PC-3 (cell line): ENCODE results near the gene KIAA1549. TPM values are rescaled to one million over a fixed set of nuclear protein-coding genes. Genes with fewer than 3 reads are reported as not detected.

Source experiments
- ATAC-seq: fragments of 200-7000 bp; cut with Tn5 transposase; 2 replicates; pipeline ENCODE4 v1.9.1; 2020; ENCODE audit warnings: mild to moderate bottlenecking, moderate library complexity
- BruUV-seq: library from RNA; stranded (reverse); fragments of 400-500 nt; replicated peaks from 2 replicates; lab custom pipeline; 2021; lab: Mats Ljungman, UMichigan
- CTCF ChIA-PET: fragments of 300-600 bp; sonication (Branson Sonifier 250); formaldehyde crosslinking; loops from one replicate; lab custom pipeline; 2022; ENCODE audit warnings: antibody characterized with exemption; lab: Charles Lee
- POLR2A ChIA-PET: fragments of 300-600 bp; sonication (Branson Sonifier 250); formaldehyde crosslinking; loops from one replicate; lab custom pipeline; 2022; ENCODE audit warnings: antibody characterized with exemption; ENCODE audit not compliant: unreplicated experiment; lab: Charles Lee
- DNase-seq: peaks from one replicate; pipeline ENCODE4 v3.0.0-alpha.2; 2015
- H2AFZ ChIP-seq: fragments of 300-600 bp; sonication (generic); 2 replicates; pipeline ENCODE4 v1.6.0; 2016; ENCODE audit warnings: antibody characterized with exemption, low read length
- H3F3A ChIP-seq: fragments of 300-600 bp; sonication (generic); one replicate; pipeline ENCODE4 v1.6.0; 2017; ENCODE audit warnings: antibody characterized with exemption, low read length, control low read depth, mild to moderate bottlenecking; ENCODE audit not compliant: unreplicated experiment
- H3K27ac ChIP-seq: fragments of 300-600 bp; sonication (generic); 2 replicates; pipeline ENCODE4 v1.5.1; 2016; ENCODE audit warnings: mild to moderate bottlenecking, low read length
- H3K27me3 ChIP-seq: fragments of 300-600 bp; sonication (generic); 2 replicates; pipeline ENCODE4 v1.6.1; 2016; ENCODE audit warnings: low read length, mixed read lengths
- H3K36me3 ChIP-seq: fragments of 300-600 bp; sonication (generic); 2 replicates; pipeline ENCODE4 v1.6.1; 2016; ENCODE audit warnings: low read depth, mixed run types, low read length, mixed read lengths
- H3K4me1 ChIP-seq: fragments of 300-600 bp; sonication (generic); 2 replicates; pipeline ENCODE4 v1.5.1; 2016; ENCODE audit warnings: low read length; ENCODE audit not compliant: insufficient read depth
- H3K4me2 ChIP-seq: fragments of 300-600 bp; sonication (generic); 2 replicates; pipeline ENCODE4 v1.6.0; 2016; ENCODE audit warnings: low read length
- H3K4me3 ChIP-seq: fragments of 300-600 bp; sonication (generic); 2 replicates; pipeline ENCODE4 v1.5.1; 2016; ENCODE audit warnings: mild to moderate bottlenecking, low read length, mixed read lengths
- H3K79me2 ChIP-seq: fragments of 300-600 bp; sonication (generic); 2 replicates; pipeline ENCODE4 v1.6.1; 2017; ENCODE audit warnings: low read length, mixed read lengths
- H3K9ac ChIP-seq: fragments of 300-600 bp; sonication (generic); 2 replicates; pipeline ENCODE4 v1.6.0; 2016; ENCODE audit warnings: mild to moderate bottlenecking, low read length
- H3K9me2 ChIP-seq: fragments of 300-600 bp; sonication (generic); replicated peaks from 2 replicates; pipeline ENCODE4 v1.6.1; 2016; ENCODE audit warnings: mixed run types, low read length, mixed read lengths
- H3K9me3 ChIP-seq: fragments of 300-600 bp; sonication (generic); 2 replicates; pipeline ENCODE4 v1.6.1; 2016; ENCODE audit warnings: low read length, mixed read lengths
- H4K20me1 ChIP-seq: fragments of 300-600 bp; sonication (generic); 2 replicates; pipeline ENCODE4 v1.6.1; 2016; ENCODE audit warnings: low read length, mixed read lengths
- EZH2 ChIP-seq: fragments of 300-600 bp; sonication (generic); IDR thresholded peaks from one replicate; pipeline ENCODE4 v1.6.1; 2017; ENCODE audit warnings: antibody characterized with exemption, mild to moderate bottlenecking, low read length; ENCODE audit not compliant: unreplicated experiment
- EZH2phosphoT487 ChIP-seq: fragments of 300-600 bp; sonication (generic); IDR thresholded peaks from 2 replicates; pipeline ENCODE4 v1.6.1; 2018; ENCODE audit warnings: mild to moderate bottlenecking, antibody characterized with exemption, low read length, borderline replicate concordance
- intact Hi-C: fragments of 100-400 bp; cut with micrococcal nuclease; formaldehyde crosslinking; loops from 2 replicates; pipeline ENCODE4 v1.9.0; 2023
- total RNA-seq: library from RNA; depleted of rRNA; stranded (reverse); fragments of >200 nt; gene quantifications from 2 replicates; pipeline ENCODE4 v1.2.3, GENCODE V29; 2014
- TF ChIP-seq, protein P1 (sequence below): fragments of 300-600 bp; sonication (generic); conservative IDR thresholded peaks from 2 replicates; pipeline ENCODE4 v1.5.1; 2017; ENCODE audit warnings: antibody characterized with exemption, low read depth, mild to moderate bottlenecking, low read length

Gene KIAA1549
- total RNA-seq, 1 experiment from 2014 or later = 8.2 TPM

GRCh38 chr7:138945821-138946220, 35.4 kb downstream of the KIAA1549 start:
- Histone ChIP-seq H3K4me3 (no peak overlapping the region), H3K4me1 (peaks cover 9% of the 10 kb centered on the region), H3K4me2 (no peak overlapping the region), H3F3A (no peaks in the 10 kb centered on the region), H2AFZ (no peak overlapping the region), H3K27ac (no peak overlapping the region), H3K27me3 (no peaks in the 10 kb centered on the region), H3K9me2 (no peaks in the 10 kb centered on the region), H4K20me1 (no peaks in the 10 kb centered on the region), H3K9ac (no peak overlapping the region), H3K9me3 (no peaks in the 10 kb centered on the region), H3K79me2 (peaks cover 74% of the 10 kb centered on the region), H3K36me3 (no peaks in the 10 kb centered on the region)
- ATAC-seq (no peak), DNase-seq (no peak)
- ChIA-PET CTCF (no interaction called here), POLR2A (interaction anchor here (0.6 kb wide), 1 partner anchor 76 kb away, joined by 4 read pairs; no protein-coding TSS in a partner anchor)
- intact Hi-C loops = no loop called here
- TF ChIP-seq, protein P1, sequence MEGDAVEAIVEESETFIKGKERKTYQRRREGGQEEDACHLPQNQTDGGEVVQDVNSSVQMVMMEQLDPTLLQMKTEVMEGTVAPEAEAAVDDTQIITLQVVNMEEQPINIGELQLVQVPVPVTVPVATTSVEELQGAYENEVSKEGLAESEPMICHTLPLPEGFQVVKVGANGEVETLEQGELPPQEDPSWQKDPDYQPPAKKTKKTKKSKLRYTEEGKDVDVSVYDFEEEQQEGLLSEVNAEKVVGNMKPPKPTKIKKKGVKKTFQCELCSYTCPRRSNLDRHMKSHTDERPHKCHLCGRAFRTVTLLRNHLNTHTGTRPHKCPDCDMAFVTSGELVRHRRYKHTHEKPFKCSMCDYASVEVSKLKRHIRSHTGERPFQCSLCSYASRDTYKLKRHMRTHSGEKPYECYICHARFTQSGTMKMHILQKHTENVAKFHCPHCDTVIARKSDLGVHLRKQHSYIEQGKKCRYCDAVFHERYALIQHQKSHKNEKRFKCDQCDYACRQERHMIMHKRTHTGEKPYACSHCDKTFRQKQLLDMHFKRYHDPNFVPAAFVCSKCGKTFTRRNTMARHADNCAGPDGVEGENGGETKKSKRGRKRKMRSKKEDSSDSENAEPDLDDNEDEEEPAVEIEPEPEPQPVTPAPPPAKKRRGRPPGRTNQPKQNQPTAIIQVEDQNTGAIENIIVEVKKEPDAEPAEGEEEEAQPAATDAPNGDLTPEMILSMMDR = no peak
- TF ChIP-seq EZH2phosphoT487 (no peak), EZH2 (no peak)
- BruUV-seq = no TSS peak

DNA sequence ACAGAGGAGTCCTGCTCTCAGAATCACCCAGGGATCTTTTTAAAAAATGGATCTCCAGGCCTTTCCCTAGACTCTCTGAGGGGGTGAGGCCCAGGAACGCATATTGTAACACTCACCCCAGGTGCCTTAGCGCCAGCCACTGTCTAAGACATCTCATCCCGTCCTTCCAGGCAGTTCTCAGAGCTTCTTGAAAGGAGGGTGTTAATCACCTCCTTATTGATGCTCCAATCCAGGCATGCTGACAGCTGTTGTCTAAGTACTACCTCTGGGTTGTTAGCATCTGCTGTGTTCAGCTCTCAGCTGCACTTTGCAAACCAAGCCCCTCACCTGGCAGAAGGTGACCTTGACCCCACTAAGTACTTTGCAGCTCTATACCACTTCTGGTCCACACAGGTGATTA, 36.0 kb downstream of the KIAA1549 start:
- no peaks in the 10 kb centered on the region for H3F3A ChIP-seq
- no peak overlapping the region for H3K4me3 ChIP-seq
- no TSS peak for BruUV-seq
- DNase-seq (no peak), ATAC-seq (no peak)
- ChIA-PET POLR2A (no interaction called here), CTCF (no interaction called here)
- H3K27ac ChIP-seq = no peak overlapping the region
- H3K4me1 ChIP-seq = peaks cover 9% of the 10 kb centered on the region
- H3K79me2 ChIP-seq = peaks cover 74% of the 10 kb centered on the region
- no peaks in the 10 kb centered on the region for H3K36me3 ChIP-seq
- intact Hi-C loops = no loop called here
- TF ChIP-seq EZH2phosphoT487 (no peak), EZH2 (no peak)
- TF ChIP-seq, protein P1 = no peak
- H3K9me3 ChIP-seq = no peaks in the 10 kb centered on the region
- no peak overlapping the region for H2AFZ ChIP-seq
- no peak overlapping the region for H3K4me2 ChIP-seq
- no peaks in the 10 kb centered on the region for H4K20me1 ChIP-seq
- H3K9me2 ChIP-seq = no peaks in the 10 kb centered on the region
- no peaks in the 10 kb centered on the region for H3K27me3 ChIP-seq
- no peak overlapping the region for H3K9ac ChIP-seq

GRCh38 chr7:138944592-138944991, 36.6 kb downstream of the KIAA1549 start:
- peaks cover 71% of the 10 kb centered on the region for H3K79me2 ChIP-seq
- POLR2A ChIA-PET = interaction anchor here (0.7 kb wide), 1 partner anchor 41 kb away, joined by 7 read pairs; no protein-coding TSS in a partner anchor
- ATAC-seq = no peak
- BruUV-seq = no TSS peak
- TF ChIP-seq EZH2phosphoT487 (no peak), EZH2 (no peak)
- TF ChIP-seq, protein P1 = no peak
- no peak overlapping the region for H3K27ac ChIP-seq
- intact Hi-C loops = no loop called here
- no peaks in the 10 kb centered on the region for H4K20me1 ChIP-seq
- H3K4me2 ChIP-seq = no peak overlapping the region
- H3F3A ChIP-seq = no peaks in the 10 kb centered on the region
- DNase-seq = no peak
- H3K4me1 ChIP-seq = peaks cover 9% of the 10 kb centered on the region
- H3K4me3 ChIP-seq = no peak overlapping the region
- no peaks in the 10 kb centered on the region for H3K36me3 ChIP-seq
- H2AFZ ChIP-seq = no peak overlapping the region
- CTCF ChIA-PET = no interaction called here
- H3K27me3 ChIP-seq = no peaks in the 10 kb centered on the region
- H3K9ac ChIP-seq = no peak overlapping the region
- H3K9me3 ChIP-seq = no peaks in the 10 kb centered on the region
- H3K9me2 ChIP-seq = no peaks in the 10 kb centered on the region
